ENCODE measurements around the gene GALNT1.

DNA sequence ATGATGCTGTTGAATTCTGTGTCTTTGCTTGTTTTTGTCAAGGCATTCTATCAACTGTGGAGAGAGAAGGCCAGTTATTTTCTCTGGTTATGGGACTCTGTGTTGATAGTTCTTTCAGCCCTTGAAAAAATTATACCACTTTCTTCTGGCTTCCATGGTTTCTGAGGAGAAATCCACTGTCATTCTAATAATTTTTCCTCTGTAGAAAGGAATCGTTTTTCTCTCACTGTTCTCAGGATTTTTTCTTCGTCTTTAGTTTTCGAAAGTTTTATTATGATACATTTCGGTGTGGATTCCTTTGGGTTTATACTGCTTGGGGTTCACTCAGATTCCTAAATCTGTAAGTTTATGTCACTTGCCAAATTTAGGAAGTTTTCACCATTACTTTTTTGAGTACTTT lies 6.6 kb downstream of the GALNT1 start:
- TF ChIP-seq, protein P1, sequence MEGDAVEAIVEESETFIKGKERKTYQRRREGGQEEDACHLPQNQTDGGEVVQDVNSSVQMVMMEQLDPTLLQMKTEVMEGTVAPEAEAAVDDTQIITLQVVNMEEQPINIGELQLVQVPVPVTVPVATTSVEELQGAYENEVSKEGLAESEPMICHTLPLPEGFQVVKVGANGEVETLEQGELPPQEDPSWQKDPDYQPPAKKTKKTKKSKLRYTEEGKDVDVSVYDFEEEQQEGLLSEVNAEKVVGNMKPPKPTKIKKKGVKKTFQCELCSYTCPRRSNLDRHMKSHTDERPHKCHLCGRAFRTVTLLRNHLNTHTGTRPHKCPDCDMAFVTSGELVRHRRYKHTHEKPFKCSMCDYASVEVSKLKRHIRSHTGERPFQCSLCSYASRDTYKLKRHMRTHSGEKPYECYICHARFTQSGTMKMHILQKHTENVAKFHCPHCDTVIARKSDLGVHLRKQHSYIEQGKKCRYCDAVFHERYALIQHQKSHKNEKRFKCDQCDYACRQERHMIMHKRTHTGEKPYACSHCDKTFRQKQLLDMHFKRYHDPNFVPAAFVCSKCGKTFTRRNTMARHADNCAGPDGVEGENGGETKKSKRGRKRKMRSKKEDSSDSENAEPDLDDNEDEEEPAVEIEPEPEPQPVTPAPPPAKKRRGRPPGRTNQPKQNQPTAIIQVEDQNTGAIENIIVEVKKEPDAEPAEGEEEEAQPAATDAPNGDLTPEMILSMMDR (conservative IDR thresholded peaks at IDR 0.05; ENCODE audit: low read depth, low read length): no peak
- no peak for TF ChIP-seq EZH2 (IDR thresholded peaks at IDR 0.05; ENCODE audit: borderline replicate concordance, low read depth, low read length, poor library complexity, severe bottlenecking)
